Stimulated activated CD8-positive, alpha-beta memory T cell treated with anti-CD3 and anti-CD28 coated beads, Interleukin-15, amount 100 ng/mL, for 4 hours (primary cell): ENCODE measurements around the gene WDR43.
"Not testable (repeated sequence)": the region's sequence is repeated elsewhere in the genome, so short reads cannot be mapped to it uniquely, and the experiment has no call there.

Experiments
- DNase-seq, 2 donors: peaks; one replicate each; pipeline ENCODE4 v3.0.0-alpha.2; 2020; ENCODE audit warnings: low read depth in 2 of 2

Gene WDR43

DNA sequence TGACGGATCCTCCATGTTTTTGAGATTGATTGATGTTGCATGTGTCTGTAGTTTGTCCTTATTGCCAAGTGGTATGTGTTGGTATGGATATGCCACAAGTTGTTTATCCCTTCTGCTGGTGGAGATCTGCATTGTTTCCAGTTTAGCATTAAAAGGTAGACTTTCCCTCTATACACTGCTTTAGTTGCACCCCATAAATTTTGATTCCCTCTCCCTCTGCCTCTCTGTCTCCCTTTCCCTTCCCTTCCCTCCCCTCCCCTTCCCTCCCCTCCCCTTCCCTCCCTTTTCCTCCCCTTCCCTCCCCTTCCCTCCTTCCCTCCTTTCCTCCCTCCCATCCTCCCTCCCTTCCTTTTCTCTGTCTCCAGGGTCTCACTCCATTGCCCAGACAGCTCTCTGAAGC lies 68.0 kb downstream of the WDR43 start:
- no peak for DNase-seq

GRCh38 chr2:28970464-28971160 lies 76.1 kb downstream of the WDR43 start:
- no peak for DNase-seq

DNA sequence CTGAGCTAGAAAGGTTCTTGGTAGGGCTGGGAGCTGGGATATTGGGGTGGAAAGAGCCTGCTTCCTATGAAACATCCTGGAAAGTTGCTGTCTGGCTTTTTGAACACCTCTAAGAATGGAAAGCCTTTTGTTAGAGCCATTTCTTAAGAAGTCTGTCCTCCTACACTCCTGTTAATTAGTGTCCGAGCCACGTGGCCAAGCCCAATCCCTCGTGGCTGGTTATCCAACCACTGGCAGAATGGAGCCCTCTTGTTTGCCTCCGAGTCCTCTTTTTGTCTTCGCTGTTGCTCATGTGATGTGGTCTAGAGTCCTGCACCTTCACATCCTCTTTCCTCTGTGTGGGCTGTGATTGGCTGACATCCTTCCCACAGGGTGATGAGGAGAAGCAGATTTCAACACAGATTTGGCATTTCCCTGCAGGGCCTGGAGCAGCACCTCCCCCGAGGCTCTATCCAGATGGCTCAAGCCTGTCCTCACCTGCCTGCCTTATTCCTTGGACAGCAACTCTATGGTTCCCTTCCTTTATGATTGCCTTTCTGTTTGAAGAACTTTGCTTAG lies 78.4 kb downstream of the WDR43 start:
- DNase-seq = no peak

- no peak for DNase-seq
Observed at GRCh38 chr2:28974252-28974651, 79.8 kb downstream of the WDR43 start.

- no peak for DNase-seq
Observed at GRCh38 chr2:28975671-28976070, 81.2 kb downstream of the WDR43 start.

DNA sequence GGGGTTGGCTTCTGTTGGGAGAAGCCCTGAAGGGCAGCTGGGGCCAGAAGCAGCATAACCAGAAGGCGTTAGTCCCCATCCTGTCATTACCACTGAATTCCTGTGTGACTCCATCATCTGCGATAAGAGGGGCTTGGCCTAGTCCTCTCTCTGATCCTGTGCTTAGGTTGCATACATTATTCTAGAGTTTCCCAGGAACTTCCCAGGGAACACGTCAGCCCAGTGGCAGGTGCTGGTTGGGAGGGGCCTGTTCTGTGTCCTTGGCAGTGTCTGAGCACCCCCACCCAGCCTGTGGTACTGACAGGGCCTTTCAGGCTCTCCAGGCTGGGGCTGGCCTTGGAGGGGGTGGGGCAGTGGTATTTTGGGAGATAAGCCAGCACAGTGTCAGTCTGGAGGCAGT lies 82.1 kb downstream of the WDR43 start:
- no peak for DNase-seq

DNA sequence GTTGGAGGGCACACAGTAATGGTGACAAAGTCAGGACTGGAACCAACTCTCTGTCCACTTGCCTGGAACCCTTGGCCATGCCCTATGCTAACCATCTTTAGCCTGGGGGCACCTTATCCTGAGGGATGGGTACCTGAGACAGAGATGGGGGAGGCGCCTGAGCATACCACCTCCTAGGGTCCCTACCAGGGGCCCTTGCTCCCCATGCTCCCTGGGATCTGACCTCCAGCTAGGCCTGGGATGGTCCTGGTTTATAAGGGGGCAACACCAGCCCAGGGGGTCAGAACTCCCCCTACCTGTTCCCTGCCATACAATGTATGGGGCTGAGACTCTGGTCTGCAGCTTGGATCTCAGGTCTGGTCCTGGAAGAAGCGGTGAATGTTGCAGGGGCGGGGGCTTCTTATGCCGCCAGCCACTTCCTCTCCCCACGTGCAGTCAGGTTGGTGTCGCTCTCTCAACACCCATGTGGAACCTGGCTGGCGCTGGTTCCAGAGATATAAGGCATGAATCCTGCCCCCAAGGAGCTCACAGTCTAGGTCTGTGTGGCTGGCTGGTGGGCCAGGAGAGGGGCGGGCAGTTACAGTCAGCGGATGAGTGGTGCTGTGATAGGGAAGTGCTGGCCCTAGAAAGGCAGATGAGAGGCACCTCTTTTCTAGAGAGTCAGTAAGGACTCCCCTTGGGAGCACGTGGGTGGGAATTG lies 82.9 kb downstream of the WDR43 start:
- no peak for DNase-seq

- DNase-seq = not testable (repeated sequence)
Observed at GRCh38 chr2:28978001-28978400, 83.5 kb downstream of the WDR43 start.

DNA sequence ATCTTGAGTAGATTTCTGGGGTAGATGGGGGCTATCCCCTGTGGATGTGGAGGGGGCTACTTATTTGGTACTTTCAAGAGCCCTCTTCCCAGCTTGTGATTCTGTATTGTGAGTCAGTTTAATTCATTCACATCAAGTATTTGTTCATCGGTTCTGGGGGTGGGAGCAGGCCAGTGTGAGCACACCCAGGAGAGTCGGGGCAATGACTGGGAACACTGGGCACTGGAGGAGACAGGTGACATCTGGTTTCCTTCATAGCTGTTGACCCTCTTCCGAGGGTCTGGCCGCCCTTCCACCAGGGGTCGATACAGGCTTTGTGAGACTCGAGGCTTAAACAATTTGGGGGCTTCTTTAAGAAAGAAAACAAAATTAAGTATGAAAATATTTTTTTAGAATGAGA lies 84.1 kb downstream of the WDR43 start:
- no peak for DNase-seq

DNA sequence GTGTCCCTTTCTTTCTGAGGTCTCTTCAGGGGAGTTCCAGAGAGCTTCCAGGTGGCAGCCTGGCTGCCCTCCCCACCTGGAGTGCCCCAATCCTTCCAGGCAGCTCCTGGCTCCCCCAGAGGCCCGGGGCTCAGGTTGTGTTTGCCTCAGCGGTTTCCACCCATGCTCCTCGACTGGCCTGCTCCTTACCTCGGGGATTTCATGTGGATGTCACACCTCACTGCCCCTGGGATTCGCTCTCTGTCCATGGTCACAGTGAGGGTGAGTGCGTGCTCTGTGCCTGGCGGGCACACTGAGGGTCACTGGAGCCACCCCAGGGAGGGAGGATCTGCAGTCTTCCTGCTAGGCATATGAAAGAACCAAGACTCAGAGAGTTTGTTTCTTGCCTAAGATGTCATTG lies 84.6 kb downstream of the WDR43 start:
- no peak for DNase-seq

DNA sequence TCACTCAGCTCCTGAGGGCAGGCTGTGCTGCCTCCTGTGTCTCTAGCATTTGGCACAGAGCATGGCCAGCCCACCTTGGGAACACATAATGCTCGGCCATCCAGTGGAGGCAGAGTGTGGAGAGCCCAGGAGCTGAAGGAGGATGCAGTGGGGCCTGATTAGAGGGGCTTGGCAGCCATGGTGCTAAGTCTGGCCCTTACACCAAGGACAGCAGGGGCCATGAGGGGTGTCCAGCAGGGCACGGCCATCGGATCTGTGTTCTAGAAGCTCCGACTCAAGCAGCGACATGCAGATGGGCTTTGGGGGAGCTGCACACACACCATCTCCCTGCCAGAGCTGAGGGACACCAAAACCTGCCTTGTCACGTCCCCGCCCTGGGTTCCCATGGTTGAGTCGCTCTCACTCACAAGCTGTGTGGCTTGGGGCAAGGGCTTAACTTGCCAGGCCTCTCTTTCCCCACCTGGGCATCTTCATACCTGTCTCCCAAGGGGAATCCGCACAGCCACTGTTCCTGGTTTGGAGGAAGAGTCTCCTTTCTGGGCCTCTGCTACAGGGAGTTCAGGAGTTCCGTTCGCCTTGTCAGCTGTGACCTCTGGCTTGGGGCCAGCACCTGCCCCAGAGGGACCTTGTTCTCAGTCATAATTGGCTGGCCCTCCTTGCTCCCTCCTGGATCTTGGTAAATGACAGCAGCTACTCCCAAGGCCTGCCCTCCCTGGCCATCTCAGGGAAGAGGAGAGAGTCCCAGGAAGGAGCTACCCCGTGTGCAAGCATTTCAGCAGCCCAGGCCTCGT lies 85.3 kb downstream of the WDR43 start:
- no peak for DNase-seq

DNA sequence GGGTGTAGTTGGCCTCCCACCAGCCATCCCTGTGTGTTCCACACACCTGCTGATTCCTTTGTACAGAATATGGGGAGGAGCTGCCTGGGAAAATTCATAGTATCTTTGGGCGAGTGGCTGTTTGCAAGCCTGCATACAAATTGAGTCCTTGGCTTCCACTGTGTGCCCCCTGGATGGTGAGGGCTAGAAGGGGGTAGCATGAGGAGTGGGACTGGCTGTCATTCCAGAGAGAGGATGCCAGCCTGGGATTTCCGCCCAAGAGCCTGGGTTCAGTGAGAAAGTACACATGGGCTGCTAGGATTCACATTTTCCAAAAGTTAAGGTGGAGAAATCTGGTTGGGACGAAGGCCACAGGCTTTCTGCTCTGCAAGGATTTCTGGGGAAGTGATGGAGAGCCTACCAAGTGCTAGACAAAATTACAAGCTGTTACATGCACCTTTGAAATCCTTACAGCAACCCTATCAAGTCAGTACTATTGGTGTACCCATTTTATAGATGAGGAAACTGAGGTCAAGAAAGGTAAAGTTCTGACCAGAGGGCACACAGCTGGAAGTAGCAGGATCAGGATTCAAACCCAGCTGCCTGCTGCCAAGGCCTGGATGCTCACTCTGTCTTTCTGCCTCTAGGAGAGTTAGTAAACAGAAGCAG lies 86.0 kb downstream of the WDR43 start:
- no peak for DNase-seq

DNA sequence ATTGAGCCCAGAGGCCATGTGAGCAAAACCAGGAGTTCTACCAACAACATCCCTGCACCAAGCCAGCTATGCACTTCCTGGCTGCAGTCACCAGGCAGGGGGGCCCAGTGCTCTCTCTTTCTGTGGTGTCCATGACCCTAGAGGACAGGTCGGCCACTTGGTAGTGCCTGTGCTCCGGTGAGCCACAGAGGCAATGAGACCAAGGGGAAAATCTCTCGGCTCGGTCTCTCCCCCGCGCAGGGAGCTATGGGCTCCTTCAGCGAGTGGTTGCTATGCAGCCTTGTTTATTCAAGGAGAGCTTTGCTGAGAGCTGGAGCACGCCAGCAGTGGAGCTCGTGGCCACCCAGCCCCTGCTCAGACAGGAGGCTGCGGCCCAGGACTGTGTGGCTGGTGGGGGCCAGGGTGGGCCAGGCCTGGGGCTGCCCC lies 86.6 kb downstream of the WDR43 start, which contains the start of gene TOGARAM2:
TSS of gene TOGARAM2 (plus strand) at position 283 of the 426 bp plus-strand sequence. CDS start 13,537 bp downstream, outside the sequence.
- no peak for DNase-seq

GRCh38 chr2:28981620-28982376 lies 87.3 kb downstream of the WDR43 start:
- DNase-seq = no peak

GRCh38 chr2:28982381-28982950 lies 88.0 kb downstream of the WDR43 start:
- DNase-seq = no peak

DNA sequence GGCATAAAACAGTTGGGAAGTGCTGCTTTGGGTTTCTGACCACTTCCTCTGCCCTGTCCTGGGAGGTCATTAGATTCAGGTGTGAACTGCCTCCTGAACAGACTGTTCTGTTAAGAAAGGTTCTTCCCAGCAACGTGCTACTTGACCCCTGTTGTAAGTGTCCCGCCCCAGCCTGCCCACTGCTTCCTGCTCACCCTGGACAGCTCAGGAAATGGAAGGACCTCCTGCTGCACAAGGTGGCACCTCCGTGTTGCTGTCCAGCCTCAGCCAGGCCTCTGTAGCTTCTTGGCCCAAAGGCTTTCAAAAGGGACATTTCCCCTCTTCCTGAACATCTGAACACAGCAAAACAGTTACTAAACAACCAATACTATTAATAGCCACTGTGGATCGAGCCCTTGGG lies 92.0 kb downstream of the WDR43 start:
- DNase-seq = no peak

GRCh38 chr2:28989973-28990372 lies 95.5 kb downstream of the WDR43 start:
- no peak for DNase-seq

DNA sequence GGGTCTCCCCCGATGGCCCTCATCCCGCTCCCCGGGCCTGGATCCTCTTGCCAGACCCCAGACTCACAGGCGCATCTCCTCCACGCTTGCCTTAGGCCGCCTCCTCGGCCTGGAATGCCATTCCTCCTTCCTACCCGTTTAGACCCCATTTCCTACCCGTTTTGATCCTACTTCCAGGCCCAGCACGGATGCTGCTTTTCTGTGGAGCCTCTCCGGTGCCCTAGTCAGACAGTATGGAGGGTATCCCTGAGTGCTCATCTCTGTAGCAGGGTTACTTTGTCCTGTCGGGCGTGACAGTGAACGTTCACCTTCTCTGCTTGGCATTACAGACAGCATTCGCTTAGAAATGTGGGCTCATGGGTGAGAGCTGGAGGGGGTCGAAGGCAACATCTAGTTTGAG lies 96.0 kb downstream of the WDR43 start:
- no peak for DNase-seq

DNA sequence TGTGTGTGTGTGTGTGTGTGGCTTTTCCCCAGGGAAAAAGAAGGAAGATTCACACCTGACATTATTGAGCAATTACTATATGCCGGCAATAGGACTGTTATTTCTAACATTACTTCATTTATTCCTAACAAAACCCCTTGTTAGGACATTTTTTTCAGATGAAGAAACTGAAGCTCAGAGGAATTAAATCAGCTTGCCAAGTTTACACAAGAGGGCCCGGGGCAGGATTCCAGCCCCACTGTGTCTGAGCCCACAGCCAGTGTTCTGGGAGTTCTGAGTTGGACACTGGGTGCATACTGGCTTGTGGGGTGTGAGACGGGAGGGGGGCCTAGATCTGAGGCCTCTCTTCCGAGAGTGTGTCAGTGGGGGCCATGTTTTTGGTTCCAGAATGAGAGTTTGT lies 96.6 kb downstream of the WDR43 start:
- no peak for DNase-seq

DNA sequence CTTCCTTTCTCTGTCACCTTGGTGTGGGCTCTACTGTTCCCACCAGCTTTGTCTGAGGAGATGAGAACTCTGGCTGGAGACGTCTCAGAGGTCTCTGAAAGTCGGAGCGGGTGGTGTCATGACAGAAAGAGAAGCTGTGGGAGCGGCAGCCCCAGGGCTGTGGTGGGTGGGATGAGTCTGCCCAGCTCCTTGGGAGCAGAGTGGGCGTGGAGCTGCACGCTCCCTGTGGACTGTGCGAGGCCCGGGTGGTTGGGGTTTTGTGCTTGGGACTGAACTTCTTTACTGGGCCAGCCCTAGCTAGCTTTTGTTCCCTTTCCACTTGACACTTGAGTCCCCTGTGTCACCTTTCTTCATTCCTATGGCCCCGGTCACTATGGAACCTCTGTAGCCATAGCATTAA lies 97.0 kb downstream of the WDR43 start:
- no peak for DNase-seq
